ENCODE measurements around the gene PCSK7. TPM values are rescaled to one million over a fixed set of nuclear protein-coding genes. Genes with fewer than 3 reads are reported as not detected.
A peak's percentile ranks its signal among the peaks of the same experiment; 100 is the strongest.

Gene PCSK7
- total RNA-seq, 1 experiment from 2014 or later: 43.6 TPM

DNA sequence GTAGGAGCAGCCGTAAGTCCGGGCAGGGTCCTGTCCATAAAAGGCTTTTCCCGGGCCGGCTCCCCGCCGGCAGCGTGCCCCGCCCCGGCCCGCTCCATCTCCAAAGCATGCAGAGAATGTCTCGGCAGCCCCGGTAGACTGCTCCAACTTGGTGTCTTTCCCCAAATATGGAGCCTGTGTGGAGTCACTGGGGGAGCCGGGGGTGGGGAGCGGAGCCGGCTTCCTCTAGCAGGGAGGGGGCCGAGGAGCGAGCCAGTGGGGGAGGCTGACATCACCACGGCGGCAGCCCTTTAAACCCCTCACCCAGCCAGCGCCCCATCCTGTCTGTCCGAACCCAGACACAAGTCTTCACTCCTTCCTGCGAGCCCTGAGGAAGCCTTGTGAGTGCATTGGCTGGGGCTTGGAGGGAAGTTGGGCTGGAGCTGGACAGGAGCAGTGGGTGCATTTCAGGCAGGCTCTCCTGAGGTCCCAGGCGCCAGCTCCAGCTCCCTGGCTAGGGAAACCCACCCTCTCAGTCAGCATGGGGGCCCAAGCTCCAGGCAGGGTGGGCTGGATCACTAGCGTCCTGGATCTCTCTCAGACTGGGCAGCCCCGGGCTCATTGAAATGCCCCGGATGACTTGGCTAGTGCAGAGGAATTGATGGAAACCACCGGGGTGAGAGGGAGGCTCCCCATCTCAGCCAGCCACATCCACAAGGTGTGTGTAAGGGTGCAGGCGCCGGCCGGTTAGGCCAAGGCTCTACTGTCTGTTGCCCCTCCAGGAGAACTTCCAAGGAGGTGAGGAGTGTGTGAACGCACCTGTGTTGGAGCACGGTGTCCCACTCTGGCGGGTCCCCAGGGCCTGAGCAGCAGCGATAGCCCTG lies 32.6 kb downstream of the PCSK7 start, which contains the start of gene TAGLN:
TSS of gene TAGLN (plus strand) at position 318 of the 863 bp plus-strand sequence. CDS start 3,644 bp downstream, outside the sequence.
- intact Hi-C loops (cut with micrococcal nuclease): no loop called here
- no peak for TF ChIP-seq EZH2phosphoT487 (IDR thresholded peaks at IDR 0.05; ENCODE audit: borderline replicate concordance, low read length)
- TF ChIP-seq, protein P1, sequence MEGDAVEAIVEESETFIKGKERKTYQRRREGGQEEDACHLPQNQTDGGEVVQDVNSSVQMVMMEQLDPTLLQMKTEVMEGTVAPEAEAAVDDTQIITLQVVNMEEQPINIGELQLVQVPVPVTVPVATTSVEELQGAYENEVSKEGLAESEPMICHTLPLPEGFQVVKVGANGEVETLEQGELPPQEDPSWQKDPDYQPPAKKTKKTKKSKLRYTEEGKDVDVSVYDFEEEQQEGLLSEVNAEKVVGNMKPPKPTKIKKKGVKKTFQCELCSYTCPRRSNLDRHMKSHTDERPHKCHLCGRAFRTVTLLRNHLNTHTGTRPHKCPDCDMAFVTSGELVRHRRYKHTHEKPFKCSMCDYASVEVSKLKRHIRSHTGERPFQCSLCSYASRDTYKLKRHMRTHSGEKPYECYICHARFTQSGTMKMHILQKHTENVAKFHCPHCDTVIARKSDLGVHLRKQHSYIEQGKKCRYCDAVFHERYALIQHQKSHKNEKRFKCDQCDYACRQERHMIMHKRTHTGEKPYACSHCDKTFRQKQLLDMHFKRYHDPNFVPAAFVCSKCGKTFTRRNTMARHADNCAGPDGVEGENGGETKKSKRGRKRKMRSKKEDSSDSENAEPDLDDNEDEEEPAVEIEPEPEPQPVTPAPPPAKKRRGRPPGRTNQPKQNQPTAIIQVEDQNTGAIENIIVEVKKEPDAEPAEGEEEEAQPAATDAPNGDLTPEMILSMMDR (conservative IDR thresholded peaks at IDR 0.05; ENCODE audit: low read depth, low read length): no peak
- no peak for TF ChIP-seq EZH2 (IDR thresholded peaks at IDR 0.05; ENCODE audit: low read length, unreplicated experiment)
- ChIA-PET POLR2A (ENCODE audit: unreplicated experiment) (no interaction called here), CTCF (no interaction called here)
- no peaks in the 10 kb centered on the region for H3K79me2 ChIP-seq (ENCODE audit: low read length)
- H3K4me2 ChIP-seq (ENCODE audit: low read length): peak within 1 kb of the TSS; percentile 20; the same call in 1 of the 2 replicates
- H3K4me3 ChIP-seq (ENCODE audit: low read length): no peak within 1 kb of the TSS
- H2AFZ ChIP-seq (ENCODE audit: low read length): no peak within 1 kb of the TSS
- peak; percentile 53 for DNase-seq
- no peak within 1 kb of the TSS for H3K27ac ChIP-seq (ENCODE audit: low read length)
- peak; percentile 34 for ATAC-seq
- no TSS peak for BruUV-seq (replicated peaks)
- H3F3A ChIP-seq (ENCODE audit: low read length, unreplicated experiment): no peaks in the 10 kb centered on the region
- peaks cover 5% of the 10 kb centered on the region; the same call in 1 of the 2 replicates for H3K4me1 ChIP-seq (ENCODE audit: insufficient read depth, low read length)
- no peak within 1 kb of the TSS for H3K9ac ChIP-seq (ENCODE audit: low read length)
- H3K27me3 ChIP-seq (ENCODE audit: low read length): no peaks in the 10 kb centered on the region
- H3K9me2 ChIP-seq (replicated peaks; ENCODE audit: low read length): no peaks in the 10 kb centered on the region
- no peaks in the 10 kb centered on the region for H3K9me3 ChIP-seq (ENCODE audit: low read length)
- no peaks in the 10 kb centered on the region for H4K20me1 ChIP-seq (ENCODE audit: low read length)
- H3K36me3 ChIP-seq (ENCODE audit: low read depth, low read length): no peaks in the 10 kb centered on the region

DNA sequence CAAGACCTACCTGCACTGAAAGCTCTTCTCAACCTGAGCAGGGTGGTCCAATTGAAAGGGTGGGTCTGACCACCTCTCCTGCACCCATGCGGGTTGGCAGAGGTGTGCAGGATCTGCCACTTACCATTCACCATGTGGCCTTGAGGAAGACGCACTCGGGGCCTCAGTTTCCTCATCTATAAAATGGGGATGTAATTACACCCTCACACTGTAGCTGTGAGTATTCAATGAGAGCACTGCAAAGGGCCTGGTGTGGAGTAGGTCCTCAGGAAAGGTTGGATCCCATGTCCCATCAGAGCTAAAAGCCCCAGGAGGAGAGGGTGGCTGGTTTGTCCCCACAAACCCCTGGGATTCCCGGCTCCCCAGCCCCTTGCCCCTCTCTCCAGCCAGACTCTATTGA lies 33.3 kb downstream of the PCSK7 start:
- TF ChIP-seq, protein P1 (conservative IDR thresholded peaks at IDR 0.05; ENCODE audit: low read depth, low read length): no peak
- no peak for TF ChIP-seq EZH2 (IDR thresholded peaks at IDR 0.05; ENCODE audit: low read length, unreplicated experiment)
- TF ChIP-seq EZH2phosphoT487 (IDR thresholded peaks at IDR 0.05; ENCODE audit: borderline replicate concordance, low read length): no peak
- no peaks in the 10 kb centered on the region for H3K79me2 ChIP-seq (ENCODE audit: low read length)
- DNase-seq (no peak), ATAC-seq (no peak; the same call in 1 of the 2 replicates)
- H4K20me1 ChIP-seq (ENCODE audit: low read length): no peaks in the 10 kb centered on the region
- ChIA-PET POLR2A (ENCODE audit: unreplicated experiment) (no interaction called here), CTCF (no interaction called here)
- no peaks in the 10 kb centered on the region for H3K9me2 ChIP-seq (replicated peaks; ENCODE audit: low read length)
- H3K9ac ChIP-seq (ENCODE audit: low read length): no peak overlapping the region
- no peak overlapping the region for H2AFZ ChIP-seq (ENCODE audit: low read length)
- intact Hi-C loops (cut with micrococcal nuclease): no loop called here
- no peaks in the 10 kb centered on the region for H3K9me3 ChIP-seq (ENCODE audit: low read length)
- H3K4me1 ChIP-seq (ENCODE audit: insufficient read depth, low read length): peaks cover 5% of the 10 kb centered on the region; the same call in 1 of the 2 replicates
- no peaks in the 10 kb centered on the region for H3K27me3 ChIP-seq (ENCODE audit: low read length)
- H3K4me3 ChIP-seq (ENCODE audit: low read length): no peak overlapping the region
- BruUV-seq (replicated peaks): no TSS peak
- H3K36me3 ChIP-seq (ENCODE audit: low read depth, low read length): no peaks in the 10 kb centered on the region
- peak overlapping the region; percentile 20; the same call in 1 of the 2 replicates for H3K4me2 ChIP-seq (ENCODE audit: low read length)
- no peak overlapping the region for H3K27ac ChIP-seq (ENCODE audit: low read length)
- H3F3A ChIP-seq (ENCODE audit: low read length, unreplicated experiment): no peaks in the 10 kb centered on the region
